ENCODE data around the gene PECR. TPM values are rescaled to one million over a fixed set of nuclear protein-coding genes. Genes with fewer than 3 reads are reported as not detected.

The PECR gene
- total and polyA plus RNA-seq, 2 of the 13 experiments (the other 11 are each of a cell fraction or from before 2014, with no cell fraction given), result 151 to 153 TPM

DNA sequence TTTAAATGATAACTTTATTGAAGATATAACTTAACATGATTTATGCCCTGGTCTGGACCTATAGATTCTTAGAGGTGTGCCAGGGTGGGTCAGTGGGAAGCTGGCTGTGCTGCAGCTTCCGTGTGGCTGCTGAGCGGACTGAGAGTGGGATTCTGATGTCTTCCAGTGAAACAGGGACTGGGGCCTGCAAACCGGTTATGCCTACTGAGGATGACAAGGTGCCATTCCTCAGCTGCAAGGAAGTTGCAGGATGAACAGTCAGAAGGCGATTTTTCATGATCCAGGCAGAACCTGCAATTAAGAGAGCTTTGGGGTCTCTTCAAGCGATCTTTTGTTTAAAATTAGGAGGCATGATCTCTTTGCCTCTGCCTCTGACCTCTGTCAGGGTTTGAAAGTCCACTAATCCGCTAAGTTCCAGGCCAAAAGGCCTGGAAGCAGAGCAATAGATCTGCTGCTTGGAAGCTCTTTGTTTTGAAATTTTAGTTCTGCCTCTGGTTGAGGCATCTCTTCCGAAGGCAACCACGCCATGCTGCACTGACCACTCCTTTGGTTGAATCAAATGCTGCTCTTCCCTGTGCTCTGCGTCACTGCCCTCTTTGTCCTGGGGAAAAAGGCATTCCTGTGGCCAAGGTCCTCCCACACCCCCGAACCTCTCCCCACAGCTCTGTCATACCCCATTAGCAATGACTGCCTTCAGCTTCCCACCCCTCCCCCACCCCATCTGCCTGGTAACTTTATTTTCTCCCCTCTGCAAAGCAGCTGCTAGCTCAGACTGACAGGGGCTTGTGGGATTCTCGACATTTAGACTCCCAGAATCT lies 2.1 kb upstream of the PECR start (continued):
- TF ChIP-seq ZNF280D (CRISPR knock-in tag; IDR thresholded peaks at IDR 0.05) (peak; percentile 64), NONO (IDR thresholded peaks at IDR 0.05) (no peak), NONO (CRISPR knock-in tag; conservative IDR thresholded peaks at IDR 0.05) (0 out of 2 replicates have a peak, but pooled peaks have one; percentile 20), HOXA7 (CRISPR knock-in tag; IDR thresholded peaks at IDR 0.05) (no peak), TARDBP (CRISPR knock-in tag; IDR thresholded peaks at IDR 0.05) (no peak), ARID5B (CRISPR knock-in tag; IDR thresholded peaks at IDR 0.05) (peak; percentile 39; the same call in 1 of the 2 replicates), ZBTB38 (CRISPR knock-in tag; IDR thresholded peaks at IDR 0.05) (0 out of 2 replicates have a peak, but pooled peaks have one; percentile 33), RXRA (CRISPR knock-in tag; IDR thresholded peaks at IDR 0.05) (peak; percentile 63; the same call in 1 of the 2 replicates), ZNF264 (CRISPR knock-in tag; IDR thresholded peaks at IDR 0.05) (0 out of 2 replicates have a peak, but pooled peaks have one; percentile 36), MTERF4 (CRISPR knock-in tag; IDR thresholded peaks at IDR 0.05) (0 out of 2 replicates have a peak, but pooled peaks have one; percentile 42), YEATS2 (CRISPR knock-in tag; IDR thresholded peaks at IDR 0.05; ENCODE audit: borderline replicate concordance) (no peak), RXRB (CRISPR knock-in tag; IDR thresholded peaks at IDR 0.05; ENCODE audit: borderline replicate concordance) (peak; percentile 7; the same call in 1 of the 2 replicates), ZNF629 (CRISPR knock-in tag; conservative IDR thresholded peaks at IDR 0.05) (0 out of 2 replicates have a peak, but pooled peaks have one; percentile 22), POLR2A (IDR thresholded peaks at IDR 0.05; ENCODE audit: insufficient read depth in 1 of 2, low read depth in 2 of 2, low read length in 2 of 2) (peak; percentile 52 to 62; a peak in 3 of 4 replicates), HDAC2 (CRISPR knock-in tag; IDR thresholded peaks at IDR 0.05) (peak; percentile 17; the same call in 1 of the 2 replicates), SOX6 (IDR thresholded peaks at IDR 0.05) (no peak), SOX6 (CRISPR knock-in tag; IDR thresholded peaks at IDR 0.05) (peak; percentile 61), CREB1 (IDR thresholded peaks at IDR 0.05) (peak; percentile 56; the same call in 1 of the 2 replicates), CREB1 (CRISPR knock-in tag; IDR thresholded peaks at IDR 0.05) (no peak)
- TF ChIP-seq, protein P1, sequence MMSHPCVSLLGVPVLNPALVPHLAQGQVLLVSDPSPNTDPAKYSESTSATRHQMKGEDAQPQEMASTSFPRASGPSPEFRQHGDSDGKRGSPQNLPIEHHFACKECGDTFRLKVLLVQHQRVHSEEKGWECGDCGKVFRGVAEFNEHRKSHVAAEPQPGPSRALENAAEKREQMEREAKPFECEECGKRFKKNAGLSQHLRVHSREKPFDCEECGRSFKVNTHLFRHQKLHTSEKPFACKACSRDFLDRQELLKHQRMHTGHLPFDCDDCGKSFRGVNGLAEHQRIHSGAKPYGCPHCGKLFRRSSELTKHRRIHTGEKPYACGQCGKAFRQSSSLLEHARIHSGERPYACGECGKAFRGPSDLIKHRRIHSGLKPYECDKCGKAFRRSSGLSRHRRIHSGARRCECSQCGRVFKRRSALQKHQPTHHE (CRISPR knock-in tag; IDR thresholded peaks at IDR 0.05; ENCODE audit: borderline replicate concordance), result 0 out of 2 replicates have a peak, but pooled peaks have one; percentile 38
